ACC112 (cell line): ENCODE data around the gene TLE4.
A peak's percentile ranks its signal among the peaks of the same experiment; 100 is the strongest.

ENCODE experiments used
- H2AFZ ChIP-seq: fragments of 200-600 bp; sonication (generic); one replicate; pipeline ENCODE4 v1.6.0; 2017; ENCODE audit warnings: antibody characterized with exemption, low read length; ENCODE audit not compliant: unreplicated experiment
- H3K27ac ChIP-seq: fragments of 200-600 bp; sonication (generic); 2 replicates; pipeline ENCODE4 v1.5.1; 2014; ENCODE audit warnings: low read depth, mild to moderate bottlenecking, antibody characterized with exemption, low read length, moderate library complexity
- H3K27me3 ChIP-seq: fragments of 200-600 bp; sonication (generic); 2 replicates; pipeline ENCODE4 v1.6.1; 2014; ENCODE audit warnings: mild to moderate bottlenecking, antibody characterized with exemption, low read length, moderate library complexity, mixed read lengths; ENCODE audit not compliant: insufficient read depth
- H3K36me3 ChIP-seq: fragments of 200-600 bp; sonication (generic); 2 replicates; pipeline ENCODE4 v1.6.1; 2016; ENCODE audit warnings: mild to moderate bottlenecking, antibody characterized with exemption, low read length, moderate library complexity, mixed read lengths; ENCODE audit not compliant: insufficient read depth
- H3K4me1 ChIP-seq: fragments of 200-600 bp; sonication (generic); one replicate; pipeline ENCODE4 v1.6.1; 2016; ENCODE audit warnings: low read length, mixed read lengths; ENCODE audit not compliant: insufficient read depth, unreplicated experiment, control insufficient read depth
- H3K4me3 ChIP-seq: fragments of 200-600 bp; sonication (generic); 2 replicates; pipeline ENCODE4 v1.5.1; 2014; ENCODE audit warnings: mild to moderate bottlenecking, low read depth, low read length
- H3K79me2 ChIP-seq: fragments of 200-600 bp; sonication (generic); one replicate; pipeline ENCODE4 v1.6.0; 2016; ENCODE audit warnings: low read length; ENCODE audit not compliant: control insufficient read depth, unreplicated experiment, insufficient read depth

Gene TLE4

DNA sequence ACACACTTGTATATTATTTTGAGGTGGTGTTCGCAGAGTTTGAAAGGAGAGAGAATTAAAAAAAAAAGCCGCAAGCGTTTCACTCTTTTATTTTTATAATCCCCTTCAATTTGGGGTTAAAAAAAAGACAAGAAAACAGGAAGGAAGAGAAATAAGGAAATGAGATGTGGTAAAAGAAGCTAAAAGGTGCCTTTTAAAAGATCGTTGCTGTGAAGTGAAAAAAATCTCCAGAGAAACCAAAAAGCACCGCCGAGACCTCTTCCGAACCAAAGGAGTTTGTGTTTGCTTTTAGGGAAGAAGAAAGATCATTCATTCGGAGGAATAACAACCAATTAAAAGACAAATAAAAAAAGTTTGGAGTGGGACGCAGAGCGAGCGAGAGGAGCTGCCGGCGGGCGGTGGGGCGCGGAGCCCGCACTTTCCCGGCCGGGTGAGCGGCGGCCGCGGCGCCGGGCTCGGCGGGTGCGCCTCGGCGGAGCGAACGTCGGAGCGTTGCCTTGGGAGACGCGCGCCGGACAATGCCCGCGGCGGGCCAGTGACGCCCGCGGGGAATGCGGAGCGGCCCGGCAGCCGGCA lies 355 bp downstream of the TLE4 start:
- Histone ChIP-seq H3K79me2 (peaks cover 33% of the 10 kb centered on the region), H3K36me3 (no peaks in the 10 kb centered on the region), H3K4me1 (peaks cover 20% of the 10 kb centered on the region), H3K4me3 (peak overlapping the region; percentile 93), H2AFZ (no peak overlapping the region), H3K27me3 (no peaks in the 10 kb centered on the region), H3K27ac (peak overlapping the region; percentile 80)

- Histone ChIP-seq H3K4me3 (peak overlapping the region; percentile 93), H2AFZ (peak overlapping the region; percentile 83), H3K27me3 (no peaks in the 10 kb centered on the region), H3K36me3 (no peaks in the 10 kb centered on the region), H3K4me1 (peaks cover 25% of the 10 kb centered on the region), H3K79me2 (peaks cover 36% of the 10 kb centered on the region), H3K27ac (peak overlapping the region; percentile 80; the same call in 1 of the 2 replicates)
These were observed 1.0 kb downstream of the TLE4 start for GRCh38 chr9:79572608-79573411.

DNA sequence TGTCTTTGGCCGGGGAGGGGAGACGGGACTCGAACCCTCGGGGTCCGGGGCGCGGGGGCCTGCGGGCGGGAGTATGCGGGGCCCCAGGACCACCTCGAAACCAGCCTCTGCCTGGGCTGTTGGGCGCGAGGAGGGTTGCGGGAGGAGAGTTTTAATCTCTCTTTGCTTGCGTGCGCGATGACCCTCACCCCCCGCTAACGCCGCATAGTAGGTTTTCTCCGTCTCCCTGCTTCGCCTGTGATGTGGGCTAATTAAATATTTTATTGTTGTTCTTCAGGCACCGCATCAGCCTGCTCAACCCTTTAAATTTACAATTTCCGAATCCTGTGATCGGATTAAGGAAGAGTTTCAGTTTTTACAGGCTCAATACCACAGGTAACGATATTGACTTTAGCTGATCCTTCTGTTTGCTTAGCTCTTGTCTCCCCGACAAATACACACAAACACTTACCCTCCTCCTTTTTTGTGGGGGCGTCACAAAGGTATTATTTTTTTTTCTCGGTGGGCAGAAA lies 1.7 kb downstream of the TLE4 start:
- Histone ChIP-seq H2AFZ (peak overlapping the region; percentile 83), H3K4me3 (peak overlapping the region; percentile 93), H3K79me2 (peaks cover 36% of the 10 kb centered on the region), H3K4me1 (peaks cover 32% of the 10 kb centered on the region), H3K27me3 (no peaks in the 10 kb centered on the region), H3K36me3 (no peaks in the 10 kb centered on the region), H3K27ac (peak overlapping the region; percentile 80; the same call in 1 of the 2 replicates)

DNA sequence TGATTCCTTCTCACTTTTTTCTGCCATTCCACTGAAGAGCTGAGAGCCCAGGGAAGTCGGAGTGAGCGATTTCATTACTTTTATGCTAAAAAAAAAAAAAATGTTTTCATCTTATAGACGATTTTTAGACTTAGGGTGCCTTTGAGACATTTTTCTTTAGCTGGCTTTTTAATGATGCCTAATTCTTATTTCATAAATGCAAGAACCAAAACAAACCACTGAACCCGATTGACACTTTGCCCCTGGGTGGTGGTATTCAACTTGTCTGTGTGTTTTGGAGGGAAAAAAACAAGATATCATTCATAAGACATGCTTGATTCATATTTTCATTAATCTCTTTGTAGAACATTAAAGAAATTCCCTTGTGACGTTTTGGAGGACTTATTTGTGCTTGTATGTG lies 2.4 kb downstream of the TLE4 start:
- peaks cover 36% of the 10 kb centered on the region for H3K79me2 ChIP-seq
- no peaks in the 10 kb centered on the region for H3K36me3 ChIP-seq
- H3K4me3 ChIP-seq = peak overlapping the region; percentile 93
- no peaks in the 10 kb centered on the region for H3K27me3 ChIP-seq
- H3K27ac ChIP-seq = no peak overlapping the region
- no peak overlapping the region for H2AFZ ChIP-seq
- H3K4me1 ChIP-seq = peaks cover 36% of the 10 kb centered on the region

DNA sequence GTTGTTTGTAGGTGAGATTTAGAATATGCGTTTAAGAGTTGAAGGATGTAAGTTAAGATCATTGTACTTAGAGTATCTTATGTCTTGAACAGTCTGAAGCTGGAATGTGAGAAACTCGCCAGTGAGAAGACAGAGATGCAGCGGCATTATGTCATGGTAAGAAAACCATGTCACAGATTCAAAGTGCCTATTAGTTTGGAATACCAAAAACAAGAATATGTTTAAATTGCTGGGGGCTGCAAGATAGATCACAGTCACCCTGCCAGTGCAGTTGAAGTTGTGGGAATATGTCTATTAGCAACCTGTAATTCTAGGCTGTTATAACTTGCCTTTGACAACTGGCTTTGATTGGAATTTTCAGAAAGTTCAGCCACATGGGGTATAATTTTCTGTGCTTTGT lies 3.0 kb downstream of the TLE4 start:
- Histone ChIP-seq H3K4me3 (peak overlapping the region; percentile 93), H2AFZ (no peak overlapping the region), H3K36me3 (no peaks in the 10 kb centered on the region), H3K27me3 (no peaks in the 10 kb centered on the region), H3K79me2 (peaks cover 36% of the 10 kb centered on the region), H3K4me1 (peaks cover 36% of the 10 kb centered on the region), H3K27ac (no peak overlapping the region)

DNA sequence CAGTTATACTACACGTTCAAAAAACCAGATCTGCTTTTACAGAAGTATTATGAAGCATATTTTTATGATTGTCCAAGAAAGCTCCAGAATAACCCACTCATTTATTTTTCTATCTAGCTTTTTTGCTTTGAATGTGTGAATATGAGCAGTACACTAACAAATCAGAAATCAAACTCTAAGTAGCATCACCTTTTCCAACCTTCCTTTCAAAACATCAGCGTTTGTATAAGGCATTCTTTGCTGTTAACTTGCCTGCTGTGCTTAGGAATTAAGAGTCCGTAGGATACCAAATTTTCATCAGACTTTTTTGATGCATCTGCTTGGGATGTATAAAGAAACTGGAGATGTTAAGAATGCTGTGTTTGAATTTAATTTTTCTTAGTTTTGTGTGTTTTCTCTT lies 3.8 kb downstream of the TLE4 start:
- peaks cover 36% of the 10 kb centered on the region for H3K79me2 ChIP-seq

GRCh38 chr9:79577969-79578723 lies 6.4 kb downstream of the TLE4 start:
- H3K27me3 ChIP-seq = no peaks in the 10 kb centered on the region
- H3K4me3 ChIP-seq = peak overlapping the region; percentile 65
- H3K79me2 ChIP-seq = peaks cover 35% of the 10 kb centered on the region
- no peaks in the 10 kb centered on the region for H3K36me3 ChIP-seq
- peaks cover 49% of the 10 kb centered on the region for H3K4me1 ChIP-seq
- H3K27ac ChIP-seq = 0 out of 2 replicates have a peak overlapping the region, but pooled peaks have one; percentile 3
- H2AFZ ChIP-seq = peak overlapping the region; percentile 47

More for the DNA sequence above, 3.8 kb downstream of the TLE4 start:
- peak overlapping the region; percentile 28 for H3K4me3 ChIP-seq
- peaks cover 36% of the 10 kb centered on the region for H3K4me1 ChIP-seq
- no peak overlapping the region for H3K27ac ChIP-seq
- no peaks in the 10 kb centered on the region for H3K27me3 ChIP-seq
- no peak overlapping the region for H2AFZ ChIP-seq
- no peaks in the 10 kb centered on the region for H3K36me3 ChIP-seq

GRCh38 chr9:79578891-79579290 lies 7.1 kb downstream of the TLE4 start:
- H3K79me2 ChIP-seq = peaks cover 29% of the 10 kb centered on the region
- no peak overlapping the region for H3K27ac ChIP-seq
- no peak overlapping the region for H2AFZ ChIP-seq
- H3K36me3 ChIP-seq = no peaks in the 10 kb centered on the region
- no peaks in the 10 kb centered on the region for H3K27me3 ChIP-seq
- 0 out of 2 replicates have a peak overlapping the region, but pooled peaks have one; percentile 65 for H3K4me3 ChIP-seq
- H3K4me1 ChIP-seq = peaks cover 49% of the 10 kb centered on the region

DNA sequence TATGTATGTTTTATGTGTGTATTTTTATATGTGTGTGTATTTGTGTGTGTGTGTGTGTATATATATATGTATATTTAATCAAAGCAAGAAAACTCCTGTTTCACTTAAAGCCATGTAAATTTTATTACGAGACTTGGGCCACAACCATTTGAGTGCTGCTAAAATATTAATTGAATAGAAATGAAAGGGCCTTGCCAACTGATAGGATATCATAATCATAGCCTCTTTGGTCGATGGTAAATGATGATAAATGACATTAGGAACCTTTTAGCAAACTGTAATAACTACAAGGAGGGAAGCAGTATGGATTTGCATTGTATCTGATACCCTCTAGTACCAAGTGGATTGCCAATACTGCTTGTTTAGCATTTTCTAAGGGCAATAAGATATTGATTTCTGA lies 7.9 kb downstream of the TLE4 start:
- Histone ChIP-seq H3K4me1 (peaks cover 48% of the 10 kb centered on the region), H2AFZ (no peak overlapping the region), H3K27ac (no peak overlapping the region), H3K36me3 (no peaks in the 10 kb centered on the region), H3K27me3 (no peaks in the 10 kb centered on the region), H3K4me3 (no peak overlapping the region), H3K79me2 (peaks cover 29% of the 10 kb centered on the region)

DNA sequence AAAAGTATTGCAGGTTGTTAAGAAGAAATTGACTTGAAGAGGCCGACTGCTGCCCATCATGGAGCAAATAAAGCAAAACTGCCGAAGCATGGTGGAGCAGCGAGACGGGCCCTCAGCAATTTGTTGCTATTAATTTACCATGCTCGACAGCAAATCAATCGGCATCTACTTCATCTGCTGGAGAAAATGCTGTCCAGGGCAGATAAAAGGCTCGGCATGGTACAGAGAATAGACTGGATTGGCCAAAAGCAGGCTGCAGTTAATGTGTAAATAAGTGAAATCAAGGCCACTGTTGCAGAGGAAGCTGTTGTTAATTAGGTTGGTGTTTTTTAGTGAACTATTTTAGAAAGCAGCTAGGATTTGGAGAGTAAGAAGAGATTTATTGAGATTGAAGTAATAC lies 8.3 kb downstream of the TLE4 start:
- H3K79me2 ChIP-seq = peaks cover 27% of the 10 kb centered on the region
- no peaks in the 10 kb centered on the region for H3K27me3 ChIP-seq
- no peaks in the 10 kb centered on the region for H3K36me3 ChIP-seq
- peaks cover 44% of the 10 kb centered on the region for H3K4me1 ChIP-seq
- H3K27ac ChIP-seq = no peak overlapping the region
- H3K4me3 ChIP-seq = no peak overlapping the region
- no peak overlapping the region for H2AFZ ChIP-seq
